Esophagus muscularis mucosa (tissue), 4 donors: ENCODE measurements around the gene ABHD16A. TPM values are rescaled to one million over a fixed set of nuclear protein-coding genes. Genes with fewer than 3 reads are reported as not detected.

Experiments used
- DNase-seq: peaks from one replicate; pipeline ENCODE4 v3.0.0-alpha.2; 2017; ENCODE audit errors: extremely low spot score
- H3K27ac ChIP-seq, 4 donors: fragments of 200-600 bp; sonication (generic); replicated peaks in 1 of 4; 1 replicate in 3 of 4; 2 replicates in 1 of 4; pipeline ENCODE4 v1.5.1; 2016 to 2019; ENCODE audit warnings: mild to moderate bottlenecking in 1 of 4
- H3K27me3 ChIP-seq, 4 donors: fragments of 200-600 bp; sonication (generic); one replicate each; pipeline versions ENCODE4 v1.5.1 to v1.6.0; 2016 to 2019
- H3K36me3 ChIP-seq, 4 donors: fragments of 200-600 bp; sonication (generic); one replicate each; pipeline ENCODE4 v1.5.1; 2016 to 2019
- H3K4me1 ChIP-seq, 4 donors: fragments of 200-600 bp; sonication (generic); one replicate each; pipeline ENCODE4 v1.5.1; 2016 to 2019
- H3K4me3 ChIP-seq, 4 donors: fragments of 200-600 bp; sonication (generic); 1 replicate in 2 of 4; 2 replicates in 2 of 4; pipeline ENCODE4 v1.5.1; 2016 to 2019; ENCODE audit warnings: mild to moderate bottlenecking in 4 of 4, moderate library complexity in 1 of 4
- H3K9me3 ChIP-seq, 4 donors: fragments of 200-600 bp; sonication (generic); 1 replicate in 3 of 4; 2 replicates in 1 of 4; pipeline ENCODE4 v1.5.1; 2016 to 2019
- EP300 ChIP-seq: sonication (generic); formaldehyde crosslinking; IDR thresholded peaks from one replicate; pipeline ENCODE4 v1.6.1; 2017; ENCODE audit warnings: antibody characterized with exemption
- POLR2A ChIP-seq: fragments of 450-650 bp; IDR thresholded peaks from one replicate; pipeline ENCODE4 v1.6.1; 2017; ENCODE audit warnings: antibody characterized with exemption, moderate library complexity, mild to moderate bottlenecking, low read depth
- POLR2AphosphoS5 ChIP-seq, 2 donors: sonication (generic); formaldehyde crosslinking; IDR thresholded peaks; one replicate each; pipeline ENCODE4 v1.6.1; 2017; ENCODE audit warnings: antibody characterized with exemption in 2 of 2
- WGBS: methylation state at CpG from one replicate; pipeline ENCODE4 v1.1.5; 2018; 5-methylcytosine and 5-hydroxymethylcytosine counted together
- intact Hi-C: fragments of 100-400 bp; cut with DNase I; formaldehyde crosslinking; loops from one replicate; pipeline ENCODE4 v1.15.1; 2023
- total RNA-seq, 4 donors: library from RNA; depleted of rRNA; stranded (reverse); fragments of >200 nt; gene quantifications; one replicate each; pipeline versions ENCODE4 v1.1.0 to v1.2.1, GENCODE V29; 2016
- TF ChIP-seq, protein P1 (sequence below), 3 experiments: fragments of 200-600 bp in 2 of 3; fragments of 450-650 bp in 1 of 3; sonication (generic) in 2 of 3; IDR thresholded peaks; one replicate each; pipeline ENCODE4 v1.5.1; 2017 to 2019; ENCODE audit warnings: antibody characterized with exemption in 3 of 3, mild to moderate bottlenecking in 2 of 3, moderate library complexity in 1 of 3

Gene ABHD16A
- total RNA-seq, 4 donors from 2014 or later, result 44.9 to 57.9 (median 52.8) TPM

DNA sequence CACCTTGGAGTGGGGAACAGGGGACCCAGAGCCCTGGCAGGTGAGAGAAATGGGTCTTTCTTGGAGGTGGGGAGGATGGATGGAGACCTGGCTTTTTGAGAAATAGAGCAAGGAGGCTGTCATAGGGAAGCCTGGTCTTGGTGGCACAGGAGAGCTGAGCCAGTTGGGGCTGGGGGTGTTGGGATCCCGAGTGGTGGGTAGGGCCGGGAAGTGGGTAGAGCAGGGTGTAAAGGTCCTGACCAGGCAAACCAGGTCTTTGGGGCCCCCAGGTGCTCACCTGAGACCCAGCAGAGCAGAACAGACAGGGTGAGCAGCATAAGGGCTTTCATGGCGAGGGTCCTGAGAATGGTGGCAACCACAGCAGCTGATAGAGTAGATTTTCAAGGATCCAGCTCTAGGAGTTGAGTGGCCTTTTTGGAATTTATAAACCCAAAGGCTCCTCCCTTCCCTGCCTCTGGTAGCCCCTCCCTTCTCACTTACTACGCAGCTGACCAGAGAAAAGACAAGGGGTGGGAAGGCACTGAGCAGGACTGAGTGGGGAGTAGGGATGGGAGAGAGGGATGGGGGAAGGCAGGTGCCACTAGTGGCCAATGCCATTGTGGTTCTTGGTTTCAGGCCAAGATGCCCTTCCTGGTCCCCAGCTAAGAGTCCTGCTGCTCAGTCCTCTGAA lies 18.4 kb upstream of the ABHD16A start, which contains the start of gene LY6G6C:
TSS of gene LY6G6C (minus strand) at position 396 of the 670 bp plus-strand sequence. CDS start at position 329, 67 bp downstream.
- H3K4me1 ChIP-seq, result no peaks in the 10 kb centered on the region
- intact Hi-C loops, result no loop called here
- H3K9me3 ChIP-seq, result no peaks in the 10 kb centered on the region
- DNase-seq, result no peak
- no peaks in the 10 kb centered on the region for H3K27me3 ChIP-seq
- H3K4me3 ChIP-seq, result no peak within 1 kb of the TSS
- TF ChIP-seq EP300 (no peak), POLR2AphosphoS5 (IDR thresholded peaks at IDR 0.05) (no peak), POLR2A (no peak)
- TF ChIP-seq, protein P1, sequence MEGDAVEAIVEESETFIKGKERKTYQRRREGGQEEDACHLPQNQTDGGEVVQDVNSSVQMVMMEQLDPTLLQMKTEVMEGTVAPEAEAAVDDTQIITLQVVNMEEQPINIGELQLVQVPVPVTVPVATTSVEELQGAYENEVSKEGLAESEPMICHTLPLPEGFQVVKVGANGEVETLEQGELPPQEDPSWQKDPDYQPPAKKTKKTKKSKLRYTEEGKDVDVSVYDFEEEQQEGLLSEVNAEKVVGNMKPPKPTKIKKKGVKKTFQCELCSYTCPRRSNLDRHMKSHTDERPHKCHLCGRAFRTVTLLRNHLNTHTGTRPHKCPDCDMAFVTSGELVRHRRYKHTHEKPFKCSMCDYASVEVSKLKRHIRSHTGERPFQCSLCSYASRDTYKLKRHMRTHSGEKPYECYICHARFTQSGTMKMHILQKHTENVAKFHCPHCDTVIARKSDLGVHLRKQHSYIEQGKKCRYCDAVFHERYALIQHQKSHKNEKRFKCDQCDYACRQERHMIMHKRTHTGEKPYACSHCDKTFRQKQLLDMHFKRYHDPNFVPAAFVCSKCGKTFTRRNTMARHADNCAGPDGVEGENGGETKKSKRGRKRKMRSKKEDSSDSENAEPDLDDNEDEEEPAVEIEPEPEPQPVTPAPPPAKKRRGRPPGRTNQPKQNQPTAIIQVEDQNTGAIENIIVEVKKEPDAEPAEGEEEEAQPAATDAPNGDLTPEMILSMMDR (IDR thresholded peaks at IDR 0.05), result no peak
- H3K36me3 ChIP-seq, result peaks cover 6 to 21% (median 9%) of the 10 kb centered on the region in 4 donors
- H3K27ac ChIP-seq, result no peak within 1 kb of the TSS
- 84% methylated on average over 4 of the region's 4 CpGs for WGBS

DNA sequence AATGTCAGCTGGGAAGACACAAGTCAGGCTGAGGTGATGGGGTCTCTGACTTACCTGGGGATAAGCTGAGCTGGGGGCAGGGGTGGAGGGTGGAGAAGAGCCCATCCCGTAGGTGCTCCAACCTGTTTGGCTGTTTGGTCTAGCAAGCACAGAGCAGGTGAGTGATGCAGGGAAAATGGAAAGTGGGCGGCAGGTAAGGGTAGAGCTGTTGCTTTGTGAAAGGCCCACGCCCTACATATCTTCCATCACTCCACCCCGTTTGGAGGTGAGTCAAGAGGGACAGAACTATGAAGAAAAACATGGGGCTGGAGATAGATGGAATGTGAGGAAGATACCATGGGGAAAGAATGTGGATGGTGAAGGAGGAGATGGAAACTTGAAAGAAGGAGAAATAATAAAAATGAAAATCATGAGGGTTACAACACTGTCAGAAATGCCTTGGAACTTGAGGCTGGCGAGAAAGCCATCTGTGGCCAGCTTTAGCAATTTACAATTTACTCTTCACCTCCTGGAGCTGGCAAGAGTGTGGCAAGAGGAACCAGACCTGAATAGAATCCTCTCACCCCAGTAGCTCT lies 17.2 kb upstream of the ABHD16A start:
- WGBS, result 90% methylated on average over 5 of the region's 5 CpGs
- no peak overlapping the region for H3K27ac ChIP-seq
- intact Hi-C loops, result no loop called here
- no peak overlapping the region for H3K4me3 ChIP-seq
- H3K9me3 ChIP-seq, result no peaks in the 10 kb centered on the region
- H3K4me1 ChIP-seq, result no peaks in the 10 kb centered on the region
- DNase-seq, result no peak
- TF ChIP-seq POLR2AphosphoS5 (IDR thresholded peaks at IDR 0.05), result no peak
- TF ChIP-seq, protein P1 (IDR thresholded peaks at IDR 0.05), result no peak
- no peak for TF ChIP-seq POLR2A
- no peak for TF ChIP-seq EP300
- peaks cover 0 to 9% (median under 1%) of the 10 kb centered on the region in 4 donors for H3K36me3 ChIP-seq
- H3K27me3 ChIP-seq, result no peaks in the 10 kb centered on the region

DNA sequence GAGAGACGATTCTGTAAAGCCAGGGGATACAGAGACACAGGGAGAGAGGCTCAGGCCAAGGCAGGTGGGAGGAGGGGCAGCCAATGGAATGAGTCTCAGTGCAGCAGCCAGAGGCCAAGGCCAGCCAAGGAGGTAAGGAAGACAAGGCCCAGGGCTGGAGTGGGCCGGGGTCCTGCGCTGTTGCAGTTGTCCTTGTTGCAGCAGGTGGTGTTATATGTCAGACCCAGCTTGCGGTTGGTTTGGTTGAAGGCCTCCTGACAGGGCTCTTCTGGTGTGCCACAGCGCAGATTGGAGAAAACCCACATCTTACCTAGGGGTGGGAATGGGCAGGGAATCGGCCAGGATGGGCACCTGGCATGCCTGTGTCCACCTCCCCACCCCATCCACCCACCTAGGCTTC lies 15.9 kb upstream of the ABHD16A start:
- no peaks in the 10 kb centered on the region for H3K9me3 ChIP-seq
- no peaks in the 10 kb centered on the region for H3K4me1 ChIP-seq
- no peak for DNase-seq
- H3K27me3 ChIP-seq, result no peaks in the 10 kb centered on the region
- intact Hi-C loops, result no loop called here
- 85% methylated on average over 6 of the region's 6 CpGs for WGBS
- H3K4me3 ChIP-seq, result no peak overlapping the region
- H3K27ac ChIP-seq, result no peak overlapping the region
- TF ChIP-seq EP300 (no peak), POLR2A (no peak), POLR2AphosphoS5 (IDR thresholded peaks at IDR 0.05) (no peak)
- TF ChIP-seq, protein P1 (IDR thresholded peaks at IDR 0.05), result no peak
- H3K36me3 ChIP-seq, result peaks cover 0 to under 1% (median 0%) of the 10 kb centered on the region in 4 donors

DNA sequence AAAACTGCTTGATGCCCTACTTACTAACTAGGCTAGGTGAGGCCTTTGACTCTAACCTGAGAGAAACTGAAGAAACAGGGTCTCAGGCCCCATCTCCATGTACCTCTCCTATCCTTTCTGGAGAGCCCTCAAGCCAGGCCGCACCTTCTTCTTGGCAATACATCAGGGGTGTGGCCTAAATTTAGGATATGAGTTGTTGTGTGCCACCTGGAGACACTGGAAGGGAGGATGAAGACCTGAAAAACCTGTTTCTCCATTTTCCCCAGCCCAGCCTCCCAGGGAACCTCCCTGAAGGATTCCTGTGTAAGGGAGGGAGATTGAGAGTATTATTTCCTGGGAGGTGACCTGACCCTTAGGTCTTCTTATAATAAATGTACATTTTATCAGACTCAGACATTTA lies 15.1 kb upstream of the ABHD16A start:
- Histone ChIP-seq H3K36me3 (no peaks in the 10 kb centered on the region), H3K27ac (no peak overlapping the region), H3K4me3 (no peak overlapping the region), H3K4me1 (no peaks in the 10 kb centered on the region), H3K9me3 (no peaks in the 10 kb centered on the region), H3K27me3 (no peaks in the 10 kb centered on the region)
- intact Hi-C loops, result no loop called here
- TF ChIP-seq POLR2AphosphoS5 (IDR thresholded peaks at IDR 0.05) (no peak), EP300 (no peak), POLR2A (no peak)
- TF ChIP-seq, protein P1 (IDR thresholded peaks at IDR 0.05), result no peak
- no peak for DNase-seq
- 100% methylated on average over 1 of the region's 1 CpG for WGBS
